Measurements from ENCODE around the gene GLTP.

Gene GLTP

GRCh38 chr12:109915171-109916040 lies 35.1 kb upstream of the GLTP start:
- TF ChIP-seq, protein P1, sequence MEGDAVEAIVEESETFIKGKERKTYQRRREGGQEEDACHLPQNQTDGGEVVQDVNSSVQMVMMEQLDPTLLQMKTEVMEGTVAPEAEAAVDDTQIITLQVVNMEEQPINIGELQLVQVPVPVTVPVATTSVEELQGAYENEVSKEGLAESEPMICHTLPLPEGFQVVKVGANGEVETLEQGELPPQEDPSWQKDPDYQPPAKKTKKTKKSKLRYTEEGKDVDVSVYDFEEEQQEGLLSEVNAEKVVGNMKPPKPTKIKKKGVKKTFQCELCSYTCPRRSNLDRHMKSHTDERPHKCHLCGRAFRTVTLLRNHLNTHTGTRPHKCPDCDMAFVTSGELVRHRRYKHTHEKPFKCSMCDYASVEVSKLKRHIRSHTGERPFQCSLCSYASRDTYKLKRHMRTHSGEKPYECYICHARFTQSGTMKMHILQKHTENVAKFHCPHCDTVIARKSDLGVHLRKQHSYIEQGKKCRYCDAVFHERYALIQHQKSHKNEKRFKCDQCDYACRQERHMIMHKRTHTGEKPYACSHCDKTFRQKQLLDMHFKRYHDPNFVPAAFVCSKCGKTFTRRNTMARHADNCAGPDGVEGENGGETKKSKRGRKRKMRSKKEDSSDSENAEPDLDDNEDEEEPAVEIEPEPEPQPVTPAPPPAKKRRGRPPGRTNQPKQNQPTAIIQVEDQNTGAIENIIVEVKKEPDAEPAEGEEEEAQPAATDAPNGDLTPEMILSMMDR (IDR thresholded peaks at IDR 0.05) = no peak
- Histone ChIP-seq H3K36me3 (ENCODE audit: control insufficient read depth, insufficient read depth, low read length) (no peaks in the 10 kb centered on the region), H3K4me1 (no peaks in the 10 kb centered on the region), H3K79me2 (no peaks in the 10 kb centered on the region), H3K9ac (no peak overlapping the region), H3K27ac (no peak overlapping the region), H3K4me2 (ENCODE audit: low read length) (no peak overlapping the region), H3K4me3 (ENCODE audit: low read depth, low read length) (no peak overlapping the region), H2AFZ (no peak overlapping the region), H3K27me3 (ENCODE audit: control insufficient read depth, insufficient read depth, low read length) (no peaks in the 10 kb centered on the region), H3K9me3 (ENCODE audit: control insufficient read depth, low read length) (no peaks in the 10 kb centered on the region)

DNA sequence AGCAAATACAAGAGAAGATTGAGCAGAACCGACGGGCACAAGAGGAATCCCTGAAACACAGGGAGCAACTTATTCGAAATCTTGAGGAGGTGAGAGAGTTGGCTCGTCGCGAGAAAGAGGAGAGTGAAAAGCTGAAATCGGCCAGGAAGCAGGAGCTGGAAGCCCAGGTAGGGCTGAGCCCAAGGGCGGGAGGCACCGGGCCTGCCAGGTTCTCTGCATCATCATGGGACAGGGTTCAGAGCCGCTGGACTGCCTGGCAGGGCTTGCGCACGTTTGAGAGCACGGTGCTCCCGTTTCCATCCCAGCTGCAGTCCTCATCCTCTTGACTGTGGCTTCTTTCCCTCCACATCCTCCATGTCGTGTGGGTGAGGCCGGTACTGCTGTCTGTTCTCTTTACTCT lies 34.1 kb upstream of the GLTP start:
- H2AFZ ChIP-seq = no peak overlapping the region
- H3K4me1 ChIP-seq = no peaks in the 10 kb centered on the region
- H3K4me2 ChIP-seq (ENCODE audit: low read length) = no peak overlapping the region
- no peaks in the 10 kb centered on the region for H3K27me3 ChIP-seq (ENCODE audit: control insufficient read depth, insufficient read depth, low read length)
- H3K79me2 ChIP-seq = no peaks in the 10 kb centered on the region
- TF ChIP-seq, protein P1 (IDR thresholded peaks at IDR 0.05) = no peak
- no peak overlapping the region for H3K9ac ChIP-seq
- no peak overlapping the region for H3K27ac ChIP-seq
- H3K9me3 ChIP-seq (ENCODE audit: control insufficient read depth, low read length) = no peaks in the 10 kb centered on the region
- H3K4me3 ChIP-seq (ENCODE audit: low read depth, low read length) = no peak overlapping the region
- H3K36me3 ChIP-seq (ENCODE audit: control insufficient read depth, insufficient read depth, low read length) = no peaks in the 10 kb centered on the region

DNA sequence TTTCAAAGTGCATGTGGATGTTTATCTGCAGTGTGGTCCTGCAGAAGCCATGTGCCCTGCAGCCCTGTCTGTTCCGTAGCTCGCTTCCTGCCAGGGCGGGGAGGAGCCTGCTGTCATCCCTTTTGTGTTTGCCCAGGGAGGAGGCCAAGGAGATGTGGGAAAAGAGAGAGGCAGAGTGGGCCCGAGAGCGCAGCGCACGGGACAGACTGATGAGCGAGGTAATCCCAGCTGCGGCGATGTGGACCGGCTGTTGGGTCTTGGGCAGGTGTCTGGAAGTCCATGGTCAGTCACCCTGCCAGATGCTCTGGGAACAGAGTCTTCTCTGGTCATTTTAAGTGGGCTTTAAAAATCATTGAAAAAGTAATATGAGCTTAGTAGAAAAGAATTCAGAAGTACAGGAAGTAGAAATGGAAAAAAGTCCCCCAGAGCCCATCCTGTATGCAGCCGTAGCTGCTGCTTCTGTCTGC lies 32.5 kb upstream of the GLTP start:
- Histone ChIP-seq H3K4me1 (no peaks in the 10 kb centered on the region), H3K4me3 (ENCODE audit: low read depth, low read length) (no peak overlapping the region), H3K27ac (no peak overlapping the region), H3K27me3 (ENCODE audit: control insufficient read depth, insufficient read depth, low read length) (no peaks in the 10 kb centered on the region), H3K4me2 (ENCODE audit: low read length) (no peak overlapping the region), H2AFZ (no peak overlapping the region), H3K9me3 (ENCODE audit: control insufficient read depth, low read length) (no peaks in the 10 kb centered on the region), H3K9ac (no peak overlapping the region), H3K36me3 (ENCODE audit: control insufficient read depth, insufficient read depth, low read length) (no peaks in the 10 kb centered on the region), H3K79me2 (no peaks in the 10 kb centered on the region)
- TF ChIP-seq, protein P1 (IDR thresholded peaks at IDR 0.05) = no peak

DNA sequence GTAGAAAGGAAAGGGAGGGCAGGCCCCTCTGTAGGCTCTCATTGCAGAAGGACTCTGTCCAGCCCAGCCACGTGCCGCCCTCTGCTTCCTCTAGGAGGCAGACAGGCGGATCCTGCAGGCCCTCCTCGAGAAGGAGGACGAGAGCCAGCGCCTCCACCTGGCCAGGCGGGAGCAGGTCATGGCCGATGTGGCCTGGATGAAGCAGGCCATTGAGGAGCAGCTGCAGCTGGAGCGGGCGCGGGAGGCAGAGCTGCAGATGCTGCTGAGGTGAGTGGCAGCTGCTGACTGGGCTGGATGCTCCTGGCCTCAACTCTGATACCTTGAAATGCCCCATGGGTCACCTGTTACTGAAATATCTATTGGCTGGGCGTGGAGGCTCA lies 30.6 kb upstream of the GLTP start:
- H3K9ac ChIP-seq = no peak overlapping the region
- no peaks in the 10 kb centered on the region for H3K27me3 ChIP-seq (ENCODE audit: control insufficient read depth, insufficient read depth, low read length)
- H3K4me1 ChIP-seq = no peaks in the 10 kb centered on the region
- no peaks in the 10 kb centered on the region for H3K9me3 ChIP-seq (ENCODE audit: control insufficient read depth, low read length)
- H3K4me3 ChIP-seq (ENCODE audit: low read depth, low read length) = no peak overlapping the region
- no peaks in the 10 kb centered on the region for H3K36me3 ChIP-seq (ENCODE audit: control insufficient read depth, insufficient read depth, low read length)
- TF ChIP-seq, protein P1 (IDR thresholded peaks at IDR 0.05) = no peak
- H3K79me2 ChIP-seq = no peaks in the 10 kb centered on the region
- H3K27ac ChIP-seq = no peak overlapping the region
- no peak overlapping the region for H3K4me2 ChIP-seq (ENCODE audit: low read length)
- H2AFZ ChIP-seq = no peak overlapping the region

Measured in parathyroid adenoma (tissue), 2 donors.